ENCODE results near the gene NME8.

The NME8 gene

DNA sequence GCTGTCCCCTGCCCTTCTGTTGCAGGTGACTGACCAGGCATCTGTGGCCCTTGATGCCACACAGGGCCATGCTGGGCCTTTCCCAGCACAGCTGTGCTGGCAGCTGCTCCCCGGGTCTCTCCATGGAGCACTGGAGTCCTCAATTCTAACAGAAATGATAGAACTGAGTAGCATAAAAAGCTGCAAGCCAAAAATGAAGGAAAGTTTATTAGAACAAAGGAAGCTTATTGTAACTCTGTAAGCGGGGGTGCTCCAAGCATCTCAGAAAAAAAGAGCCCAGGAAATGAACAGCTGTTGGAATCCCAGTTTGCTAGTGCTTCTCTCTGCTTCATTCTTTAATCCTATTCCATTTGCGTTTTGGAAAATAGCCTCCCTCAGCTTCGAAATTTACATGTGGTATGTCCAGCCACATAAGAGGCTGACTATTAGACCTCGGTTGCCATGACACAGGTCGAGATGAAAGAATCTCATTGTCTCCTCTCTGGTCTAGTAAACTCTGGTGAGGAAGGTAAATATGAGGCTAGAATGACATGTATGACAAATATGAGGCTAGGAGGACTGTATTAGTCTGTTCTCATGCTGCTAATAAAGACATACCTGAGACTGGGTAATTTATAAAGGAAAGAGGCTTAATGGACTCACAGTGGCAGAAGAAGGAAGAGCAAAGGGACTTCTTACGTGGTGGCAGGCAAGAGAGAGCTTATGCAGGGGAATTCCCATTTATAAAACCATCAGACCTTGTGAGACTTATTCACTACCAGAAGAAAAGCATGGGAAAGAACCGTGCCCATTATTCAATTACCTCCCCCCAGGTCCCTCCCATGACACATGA is 95.7 kb downstream of the NME8 start:
- DNase-seq, result no peak

DNA sequence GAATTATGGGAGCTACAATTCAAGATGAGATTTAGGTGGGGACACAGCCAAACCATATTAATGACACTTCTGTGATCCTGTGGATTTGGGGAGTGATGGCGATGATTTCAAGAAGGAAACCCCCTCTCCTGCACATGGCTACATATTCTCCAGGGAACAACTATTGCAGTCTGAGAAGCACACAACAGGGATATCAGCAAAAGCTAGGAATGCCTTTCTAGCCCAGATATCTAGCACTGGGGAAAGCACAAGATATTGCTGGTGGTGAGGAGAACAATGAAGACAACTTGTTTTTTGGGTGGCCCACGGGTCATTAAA is 96.3 kb downstream of the NME8 start:
- DNase-seq, result no peak

DNA sequence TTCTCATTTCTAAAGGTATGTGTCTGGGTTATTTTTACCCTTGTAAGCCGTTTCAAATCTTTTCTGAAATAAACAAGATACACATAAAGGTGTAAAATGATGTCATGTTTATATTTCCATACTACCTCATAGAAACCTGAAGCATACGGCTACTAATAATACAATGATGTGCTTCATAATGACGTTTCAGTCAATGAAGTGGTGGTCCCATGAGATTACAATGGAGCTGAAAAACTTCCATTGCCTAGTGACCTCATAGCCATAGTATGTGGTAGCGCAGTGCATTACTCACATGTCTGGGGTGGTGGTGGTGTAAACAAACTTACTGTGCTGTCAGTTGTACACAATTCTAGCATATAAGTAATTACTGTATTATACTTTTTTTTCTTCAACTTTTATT is 96.9 kb downstream of the NME8 start:
- DNase-seq, result no peak

DNA sequence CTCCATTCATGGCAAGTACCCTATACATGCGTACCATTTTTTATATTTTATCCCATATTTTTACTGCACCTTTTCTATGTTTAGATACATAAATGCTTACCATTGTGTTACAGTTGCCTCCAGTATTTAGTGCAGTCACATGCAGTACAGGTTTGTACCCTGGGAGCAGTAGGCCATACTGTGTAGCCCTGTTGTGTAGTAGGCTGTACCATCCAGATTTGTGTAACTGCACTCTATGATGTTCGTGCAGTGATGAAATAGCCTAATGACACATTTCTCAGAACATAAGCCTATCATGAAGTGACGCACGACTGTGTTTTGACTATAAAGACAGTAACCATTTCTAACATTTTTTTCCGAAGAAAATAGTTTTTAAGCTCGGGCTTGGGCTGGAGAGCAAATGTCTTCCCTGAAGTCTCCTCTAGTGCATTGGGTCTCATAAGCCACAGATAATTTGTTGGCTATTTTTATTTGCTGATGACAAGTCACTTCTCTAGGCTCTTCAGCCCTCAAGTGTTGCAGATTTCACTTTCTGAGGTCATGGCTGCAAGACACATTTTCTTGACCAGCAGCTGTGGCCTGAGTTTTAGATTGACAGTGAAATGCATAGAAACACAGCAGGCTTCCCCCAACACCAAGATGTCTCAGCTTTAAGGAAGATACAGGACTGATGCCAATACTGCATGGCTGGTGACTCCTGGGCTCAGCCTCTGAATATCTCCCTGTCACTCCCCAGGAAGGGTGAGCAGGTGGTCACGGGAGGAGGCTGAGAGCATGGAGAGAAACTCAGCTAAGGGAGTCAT is 98.9 kb downstream of the NME8 start:
- DNase-seq, result no peak

DNA sequence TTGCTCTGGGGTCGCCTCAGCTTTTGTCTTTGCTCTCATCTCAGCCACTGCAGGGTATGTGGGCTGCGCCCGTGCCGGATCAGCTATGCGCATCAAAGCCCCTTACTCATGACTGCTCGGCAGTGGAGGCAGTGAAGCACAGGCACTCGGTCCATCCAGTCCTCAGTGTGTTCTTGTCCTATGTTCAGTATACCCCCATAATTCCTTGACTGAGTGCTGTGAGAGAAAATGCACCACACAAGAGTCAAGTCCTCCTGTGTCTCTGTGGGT is 99.5 kb downstream of the NME8 start:
- DNase-seq, result no peak

Measured in NCI-H1417 (cell line).